ENCODE data around the gene TCF7L1.
A peak's percentile ranks its signal among the peaks of the same experiment; 100 is the strongest.
"Not testable (repeated sequence)": the region's sequence is repeated elsewhere in the genome, so short reads cannot be mapped to it uniquely, and the experiment has no call there.

Gene TCF7L1

GRCh38 chr2:85291425-85292023, 158.3 kb downstream of the TCF7L1 start:
- DNase-seq = no peak

- no peak for DNase-seq
Measured at GRCh38 chr2:85302121-85302520, 168.9 kb downstream of the TCF7L1 start.

DNA sequence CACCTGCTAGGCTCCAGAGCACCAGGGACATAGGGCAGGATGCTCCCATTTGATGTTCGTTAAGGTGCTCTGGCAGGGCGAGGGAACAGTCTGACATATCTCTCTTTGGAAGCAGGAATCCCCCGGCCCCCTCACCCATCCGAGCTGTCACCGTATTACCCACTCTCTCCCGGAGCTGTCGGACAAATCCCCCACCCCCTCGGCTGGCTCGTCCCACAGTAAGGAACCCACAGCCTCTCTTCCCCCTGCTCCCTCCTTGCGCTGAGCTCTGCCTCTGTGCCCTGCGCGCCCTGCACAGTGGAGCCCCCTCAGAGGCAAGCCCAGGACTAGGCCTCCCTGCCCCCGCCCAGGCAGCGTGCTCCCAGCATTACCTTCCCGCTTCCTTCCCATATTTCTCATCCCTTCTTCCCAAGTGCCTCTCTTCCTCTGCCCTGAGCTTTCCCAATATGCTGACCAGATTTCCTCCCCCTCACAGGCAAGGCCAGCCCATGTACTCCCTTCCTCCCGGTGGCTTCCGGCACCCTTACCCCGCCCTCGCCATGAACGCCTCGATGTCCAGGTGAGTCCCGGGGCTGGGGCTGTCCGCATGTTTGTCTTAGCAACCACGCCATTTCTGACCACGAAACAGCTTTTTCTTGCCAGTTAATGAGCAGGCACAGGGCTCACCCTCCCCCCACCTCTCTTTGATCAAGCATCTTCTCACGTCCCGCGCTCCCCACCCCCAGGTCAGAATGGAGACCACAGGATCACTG, 170.8 kb downstream of the TCF7L1 start:
- DNase-seq = no peak

DNA sequence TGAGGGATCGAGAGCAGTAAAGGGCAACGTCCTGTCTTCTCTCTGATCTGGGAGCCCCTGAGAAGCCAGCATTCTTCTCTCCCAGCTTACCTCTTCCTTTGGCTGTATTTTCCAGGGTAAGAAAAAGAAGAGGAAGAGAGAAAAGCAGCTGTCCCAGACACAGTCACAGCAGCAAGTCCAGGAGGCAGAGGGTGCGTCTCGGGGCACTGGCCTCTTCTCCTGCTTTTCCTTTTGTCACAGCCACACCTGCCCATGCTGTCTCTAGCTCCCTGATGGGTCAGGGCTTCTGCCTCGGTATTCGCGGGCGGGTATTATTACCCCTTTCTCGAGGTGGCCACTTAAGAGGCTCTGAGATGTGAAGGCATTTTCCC, 174.3 kb downstream of the TCF7L1 start:
- no peak for DNase-seq

GRCh38 chr2:85308201-85308600, 175.0 kb downstream of the TCF7L1 start:
- no peak for DNase-seq

DNA sequence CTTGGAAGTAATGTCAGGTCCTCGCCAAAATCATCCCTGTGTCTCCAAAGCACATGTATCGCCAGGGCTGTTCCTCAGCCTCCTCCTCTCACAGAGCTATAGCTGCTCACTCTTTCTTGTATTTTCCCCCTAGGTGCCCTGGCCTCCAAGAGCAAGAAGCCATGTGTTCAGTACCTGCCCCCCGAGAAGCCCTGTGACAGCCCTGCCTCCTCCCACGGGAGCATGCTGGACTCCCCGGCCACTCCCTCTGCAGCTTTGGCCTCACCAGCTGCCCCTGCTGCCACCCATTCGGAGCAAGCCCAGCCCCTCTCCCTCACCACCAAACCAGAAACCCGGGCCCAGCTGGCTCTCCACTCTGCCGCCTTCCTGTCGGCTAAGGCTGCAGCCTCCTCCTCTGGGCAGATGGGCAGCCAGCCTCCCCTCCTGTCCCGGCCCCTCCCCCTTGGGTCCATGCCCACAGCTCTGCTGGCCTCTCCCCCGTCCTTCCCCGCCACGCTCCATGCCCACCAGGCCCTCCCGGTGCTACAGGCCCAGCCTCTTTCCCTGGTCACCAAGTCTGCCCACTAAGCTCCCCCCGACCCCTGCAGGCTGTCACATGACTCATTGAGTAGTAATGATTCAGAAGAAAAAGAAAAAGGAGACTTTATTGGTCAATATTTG, 175.8 kb downstream of the TCF7L1 start:
- peak; percentile 57 for DNase-seq

- no peak for DNase-seq
Measured at GRCh38 chr2:85309699-85310321, 176.6 kb downstream of the TCF7L1 start.

GRCh38 chr2:85310330-85310729, 177.1 kb downstream of the TCF7L1 start:
- no peak for DNase-seq

GRCh38 chr2:85312404-85312803, 179.2 kb downstream of the TCF7L1 start:
- no peak for DNase-seq

GRCh38 chr2:85314884-85315242, 181.7 kb downstream of the TCF7L1 start:
- no peak for DNase-seq

- not testable (repeated sequence) for DNase-seq
Measured at GRCh38 chr2:85315921-85316320, 182.7 kb downstream of the TCF7L1 start.

DNA sequence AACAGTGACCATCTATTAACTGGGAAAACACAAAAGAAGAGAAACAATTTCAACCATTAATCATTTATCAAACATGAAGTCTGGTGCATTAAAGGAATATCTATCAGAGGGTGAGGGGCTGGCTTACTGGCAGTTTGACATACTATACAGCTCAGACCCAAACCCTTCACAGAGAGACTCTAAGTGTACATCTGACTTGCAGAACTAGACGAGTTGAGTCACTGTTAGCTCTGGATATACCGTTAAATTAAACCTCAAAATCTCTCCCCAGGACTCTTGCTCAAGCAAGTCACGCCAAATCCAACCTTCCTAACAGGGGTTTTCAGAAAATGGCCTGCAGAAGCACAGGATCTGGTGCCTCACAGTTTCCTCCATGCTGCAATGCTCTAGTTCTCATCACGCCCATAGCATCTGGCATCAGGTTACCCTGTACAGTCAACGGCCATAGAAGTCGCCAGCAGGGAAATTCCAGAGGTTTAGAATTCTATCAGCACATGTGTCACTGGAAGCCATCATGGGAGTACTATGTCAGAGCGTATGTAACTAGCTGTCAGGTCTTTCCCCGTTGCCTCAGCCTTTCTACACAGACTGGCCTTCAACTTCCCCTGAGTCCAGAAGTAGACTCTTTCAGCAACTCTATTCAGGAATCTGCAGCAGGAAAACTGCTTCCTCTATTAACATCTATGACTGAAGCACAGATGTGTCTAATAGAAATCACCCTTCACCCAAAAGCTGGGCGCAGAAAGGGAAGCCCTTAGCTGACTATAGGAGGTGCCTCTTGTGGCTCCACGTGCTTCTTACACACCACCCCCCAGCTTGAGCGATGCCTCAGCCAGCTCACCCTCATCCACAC, 185.3 kb downstream of the TCF7L1 start:
- no peak for DNase-seq

DNA sequence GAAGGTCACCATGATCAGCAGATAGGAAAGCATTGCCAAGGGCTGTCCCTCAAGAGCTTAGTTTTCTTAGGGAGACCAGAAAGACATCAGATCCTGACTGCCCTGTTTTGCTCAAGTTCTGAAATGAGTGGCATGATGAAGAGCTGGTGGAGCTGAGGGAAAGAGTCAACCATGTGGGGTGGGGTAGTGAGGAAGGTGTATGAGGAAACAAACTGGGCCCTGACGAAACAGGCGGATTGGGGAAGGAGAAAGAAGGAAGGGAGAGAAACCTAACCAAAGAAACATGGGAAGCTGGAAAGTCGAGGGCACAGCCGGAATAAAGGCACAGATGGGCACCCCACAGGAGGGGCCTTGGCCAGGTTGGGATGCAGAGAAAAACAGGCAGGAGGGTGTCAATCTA, 186.6 kb downstream of the TCF7L1 start:
- no peak for DNase-seq

DNA sequence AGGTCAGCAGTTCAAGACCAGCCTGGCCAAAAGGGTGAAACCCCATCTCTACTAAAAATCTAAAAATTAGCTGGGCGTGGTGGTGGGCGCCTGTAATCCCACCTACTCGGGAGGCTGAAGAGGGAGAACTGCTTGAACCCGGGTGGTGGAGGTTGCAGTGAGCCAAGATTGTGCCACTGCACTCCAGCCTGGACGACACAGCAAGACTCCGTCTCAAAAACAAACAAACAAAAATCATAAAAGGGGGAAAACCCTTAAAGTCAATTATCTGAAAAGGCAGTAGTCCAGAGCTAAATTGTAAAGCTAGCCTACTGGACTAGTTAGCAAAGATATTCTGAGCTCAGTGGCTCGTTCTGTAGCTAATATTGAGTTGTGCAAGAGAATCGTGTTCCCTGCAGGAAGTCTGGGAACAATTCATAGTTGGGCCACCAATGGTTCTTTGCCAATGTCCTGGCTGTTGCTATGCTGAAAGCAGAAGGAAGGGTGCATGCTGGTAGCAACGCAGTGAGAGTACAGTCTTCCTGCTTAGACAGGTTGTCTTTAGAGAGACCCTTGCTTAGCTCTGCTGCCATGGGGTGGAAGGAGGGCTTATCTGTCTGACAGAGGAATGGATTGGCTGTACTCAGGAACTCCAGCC, 190.3 kb downstream of the TCF7L1 start:
- no peak for DNase-seq

- not testable (repeated sequence) for DNase-seq
Measured at GRCh38 chr2:85323988-85324367, 190.8 kb downstream of the TCF7L1 start.

DNA sequence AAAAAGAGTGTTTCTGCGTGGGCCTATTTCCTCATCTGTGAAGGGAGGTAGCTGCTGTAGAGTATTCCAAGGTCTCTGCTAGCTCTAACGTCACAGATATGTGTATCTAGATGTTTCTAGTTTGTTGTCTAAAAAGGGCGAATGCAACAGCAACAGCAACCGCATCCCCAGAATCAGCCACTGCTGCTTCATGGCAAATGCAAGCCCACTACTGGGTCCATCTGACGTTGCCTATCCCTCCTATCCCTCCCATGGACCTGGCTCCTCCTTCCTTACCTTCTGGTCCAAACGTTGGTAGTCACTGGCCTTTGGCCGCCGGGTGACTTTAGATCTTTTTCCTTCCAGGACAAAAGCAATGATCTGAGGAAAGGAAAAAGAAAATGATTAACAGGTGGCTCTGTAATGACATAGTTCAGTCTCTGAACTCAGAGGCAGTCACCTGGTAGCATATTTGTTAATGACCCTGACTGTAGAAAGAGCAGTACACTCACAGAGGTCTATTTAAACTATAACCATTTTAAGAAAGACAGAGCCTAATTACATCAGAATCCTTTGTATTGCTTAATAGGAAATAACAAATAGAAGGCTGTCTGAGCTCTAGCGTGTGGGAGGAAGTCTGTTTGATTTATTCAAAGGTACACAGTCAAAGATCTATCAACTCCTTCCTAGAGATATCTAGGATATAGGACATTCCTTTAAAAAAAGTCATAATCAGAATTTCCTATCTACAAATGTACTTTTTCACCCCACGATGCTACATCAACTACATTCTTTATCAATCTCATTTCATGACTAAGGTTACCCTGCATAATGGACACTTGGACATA, 191.7 kb downstream of the TCF7L1 start:
- no peak for DNase-seq

DNA sequence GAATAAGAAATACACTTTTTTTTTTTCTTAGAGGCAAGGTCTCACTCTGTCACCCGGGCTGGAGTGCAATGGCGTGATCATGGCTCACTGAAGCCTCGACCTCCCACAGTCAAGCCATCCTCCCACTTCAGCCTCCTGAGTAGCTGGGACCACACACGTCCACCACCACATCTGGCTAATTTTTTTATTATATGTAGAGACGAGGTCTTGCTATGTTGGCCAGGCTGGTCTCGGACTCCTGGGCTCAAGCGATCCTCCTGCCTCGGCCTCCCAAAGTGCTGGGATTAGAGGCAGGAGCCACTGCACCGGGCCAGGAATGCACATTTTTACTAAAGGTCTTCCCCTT, 192.2 kb downstream of the TCF7L1 start:
- DNase-seq = no peak

- no peak for DNase-seq
Measured at GRCh38 chr2:85326406-85327159, 193.4 kb downstream of the TCF7L1 start.

DNA sequence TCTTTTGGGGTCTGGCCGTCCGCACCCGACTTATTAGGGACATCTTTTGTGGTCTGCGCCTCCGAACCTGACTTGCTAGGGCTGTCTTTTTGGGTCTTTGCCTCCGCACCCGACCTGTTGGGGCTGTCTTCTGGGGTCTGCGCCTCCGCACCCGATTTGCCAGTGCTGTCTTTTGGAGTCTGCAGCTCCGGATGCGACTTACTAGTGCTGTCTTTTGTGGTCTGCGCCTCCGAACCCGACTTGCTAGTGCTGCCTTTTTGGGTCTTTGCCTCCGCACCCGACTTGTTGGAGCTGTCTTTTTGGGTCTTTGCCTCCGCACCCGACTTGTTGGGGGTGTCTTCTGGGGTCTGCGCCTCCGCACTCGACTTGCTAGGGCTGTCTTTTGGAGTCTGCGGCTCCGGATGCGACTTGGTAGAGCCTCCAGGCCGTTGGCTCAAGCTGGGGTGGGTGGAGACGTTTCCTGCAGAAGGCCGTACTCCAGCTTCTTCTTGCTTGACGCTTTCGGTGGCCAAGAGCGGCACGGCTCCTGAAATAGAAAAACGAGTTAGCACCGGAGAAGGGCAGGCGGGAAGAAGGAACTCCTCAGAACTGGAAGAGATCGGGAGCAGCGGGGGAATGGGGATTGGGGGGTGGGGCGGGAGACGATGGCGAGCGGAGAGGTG, 194.1 kb downstream of the TCF7L1 start:
- peak; percentile 70 for DNase-seq
